Transverse colon (tissue), 4 donors: ENCODE data around the gene KANK4. TPM values are rescaled to one million over a fixed set of nuclear protein-coding genes. Genes with fewer than 3 reads are reported as not detected.

Experiments
- DNase-seq: peaks from one replicate; pipeline ENCODE4 v3.0.0-alpha.2; 2019
- H3K27ac ChIP-seq, 4 donors: fragments of 200-600 bp; sonication (generic); 2 replicates each; pipeline ENCODE4 v1.5.1; 2016 to 2018; ENCODE audit warnings: inconsistent platforms in 4 of 4
- H3K27me3 ChIP-seq: fragments of 200-600 bp; sonication (generic); 2 replicates; pipeline ENCODE4 v1.5.1; 2017; ENCODE audit warnings: inconsistent platforms
- H3K36me3 ChIP-seq, 4 donors: fragments of 200-600 bp; sonication (generic); 2 replicates each; pipeline ENCODE4 v1.5.1; 2017 to 2019; ENCODE audit warnings: inconsistent platforms in 4 of 4
- H3K4me1 ChIP-seq, 4 donors: fragments of 200-600 bp; sonication (generic); 2 replicates each; pipeline ENCODE4 v1.5.1; 2017 to 2020; ENCODE audit warnings: inconsistent platforms in 4 of 4
- H3K4me3 ChIP-seq, 4 donors: fragments of 200-600 bp; sonication (generic); 1 replicate in 1 of 4; 2 replicates in 3 of 4; pipeline versions ENCODE4 v1.5.1 to v1.6.1; 2017 to 2019; ENCODE audit warnings: inconsistent platforms in 4 of 4
- H3K9me3 ChIP-seq, 2 donors: fragments of 200-600 bp; sonication (generic); 2 replicates each; pipeline ENCODE4 v1.5.1; 2017 to 2019; ENCODE audit warnings: inconsistent platforms in 2 of 2
- CTCF ChIP-seq, 5 experiments: fragments of 200-600 bp in 3 of 5; fragments of 450-650 bp in 2 of 5; sonication (generic) in 3 of 5; IDR thresholded peaks; 1 replicate in 2 of 5; 2 replicates in 3 of 5; pipeline ENCODE4 v1.5.1; 2016 to 2017; ENCODE audit warnings: antibody characterized with exemption in 5 of 5, inconsistent platforms in 3 of 5, mild to moderate bottlenecking in 2 of 5, moderate library complexity in 1 of 5
- EP300 ChIP-seq: sonication (generic); formaldehyde crosslinking; IDR thresholded peaks from one replicate; pipeline ENCODE4 v1.6.1; 2017; ENCODE audit warnings: antibody characterized with exemption, low read depth
- POLR2A ChIP-seq: fragments of 450-650 bp; IDR thresholded peaks from one replicate; pipeline ENCODE4 v1.6.1; 2016; ENCODE audit warnings: antibody characterized with exemption, mild to moderate bottlenecking, moderate library complexity
- POLR2AphosphoS5 ChIP-seq, 3 donors: sonication (generic); formaldehyde crosslinking; IDR thresholded peaks; one replicate each; pipeline ENCODE4 v1.6.1; 2016; ENCODE audit warnings: antibody characterized with exemption in 3 of 3
- WGBS, 2 donors: methylation state at CpG; one replicate each; pipeline ENCODE4 v1.1.5; 2018; ENCODE audit warnings: low coverage in 1 of 2; 5-methylcytosine and 5-hydroxymethylcytosine counted together
- in situ Hi-C, 4 donors: fragments of 200-750 bp; cut with MboI; loops; one replicate each; pipeline versions ENCODE4 v1.15.0 to v1.15.1; 2017; ENCODE audit warnings: low sequenced_read_pairs in 3 of 4, low pct_ligation_motif_present in 1 of 4, low pct_unique_long_range_greater_than_20kb in 1 of 4
- intact Hi-C: fragments of 100-400 bp; cut with DNase I; formaldehyde crosslinking; loops from one replicate; pipeline ENCODE4 v1.15.1; 2023; ENCODE audit warnings: low total_unique reads
- total RNA-seq, 4 donors: library from RNA; depleted of rRNA; stranded (reverse); fragments of >200 nt; gene quantifications; one replicate each; pipeline ENCODE4 v1.1.0, GENCODE V29; 2016

The KANK4 gene
- total RNA-seq, 4 donors from 2014 or later = 1.2 to 1.3 TPM; not detected in 2

DNA sequence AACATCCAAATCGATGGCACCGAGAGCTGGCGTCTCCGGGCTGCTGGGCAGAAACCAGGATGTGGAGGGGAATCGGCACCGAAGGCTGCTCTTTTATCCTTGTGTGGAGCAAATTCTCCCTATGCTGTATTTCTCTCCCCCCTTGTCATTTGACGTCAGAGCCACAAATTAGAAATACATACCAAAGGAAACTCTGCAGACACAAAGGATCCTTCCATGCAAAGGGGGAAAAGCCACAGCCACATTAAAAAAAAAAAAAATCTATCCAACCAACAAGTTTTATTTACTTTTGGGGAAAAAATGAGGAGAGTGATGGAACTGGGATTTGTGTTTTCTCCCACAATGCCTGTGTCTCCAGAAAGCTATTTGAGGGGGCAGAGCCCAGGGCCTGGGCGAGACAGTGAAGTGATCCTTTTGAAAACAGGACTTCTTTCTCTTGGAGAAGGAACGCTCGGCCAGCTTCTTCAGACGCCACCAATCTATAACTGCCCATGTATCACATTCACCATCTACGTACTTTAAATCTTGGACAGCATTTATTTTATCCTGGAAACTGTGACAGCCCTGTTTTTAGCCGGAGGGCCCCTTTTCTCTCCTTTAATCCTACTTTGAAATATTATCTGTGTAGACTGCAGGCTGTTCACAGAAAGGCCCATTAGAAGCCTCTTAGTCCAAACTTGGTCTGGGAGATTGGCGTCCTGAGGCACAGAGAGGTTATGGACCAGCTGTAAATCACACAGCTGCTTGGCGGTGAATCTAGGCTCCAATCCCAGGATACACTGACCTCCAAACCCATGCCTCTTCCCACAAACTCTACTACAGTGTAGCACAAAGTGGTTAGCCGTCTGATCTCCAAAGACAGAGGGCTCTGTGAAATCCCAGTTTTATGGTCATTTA is 4.5 kb downstream of the KANK4 start:
- intact Hi-C loops = no loop called here
- DNase-seq = no peak
- in situ Hi-C loops = no loop called here

DNA sequence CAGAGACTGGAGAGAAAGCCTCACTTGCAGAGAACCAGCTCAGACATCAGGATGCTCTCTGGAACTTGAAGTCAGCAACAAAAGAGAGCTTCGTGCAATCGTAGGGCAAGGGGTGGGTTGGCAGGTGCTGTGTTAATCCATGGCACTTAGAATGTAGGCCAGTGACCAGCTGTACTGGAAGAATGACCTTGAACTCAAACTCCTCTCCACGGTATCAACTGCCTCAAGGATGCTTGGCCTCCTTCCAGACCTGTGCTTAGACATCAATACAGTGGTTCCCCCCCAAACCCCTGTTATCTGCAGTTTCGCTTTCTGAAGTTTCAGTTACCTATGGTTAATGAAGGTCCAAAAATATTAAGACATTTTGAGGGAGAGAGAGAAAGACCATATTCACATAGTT is 6.5 kb downstream of the KANK4 start:
- Histone ChIP-seq H3K4me1 (no peaks in the 10 kb centered on the region), H3K4me3 (no peak overlapping the region), H3K27me3 (peaks cover under 1% of the 10 kb centered on the region), H3K9me3 (no peaks in the 10 kb centered on the region), H3K36me3 (no peaks in the 10 kb centered on the region), H3K27ac (no peak overlapping the region)
- in situ Hi-C loops = no loop called here
- no peak for DNase-seq
- intact Hi-C loops = no loop called here
- WGBS, 2 donors = 52 to 60% methylated on average over 1 to 4 of the region's 4 CpGs
- no peak for TF ChIP-seq CTCF (IDR thresholded peaks at IDR 0.05)
- TF ChIP-seq POLR2A = no peak
- no peak for TF ChIP-seq EP300
- no peak for TF ChIP-seq POLR2AphosphoS5 (IDR thresholded peaks at IDR 0.05)

More for the DNA sequence above, 4.5 kb downstream of the KANK4 start:
- TF ChIP-seq CTCF (IDR thresholded peaks at IDR 0.05) (no peak), POLR2A (no peak), EP300 (no peak), POLR2AphosphoS5 (IDR thresholded peaks at IDR 0.05) (no peak)
- 73 to 82% methylated on average over 7 to 16 of the region's 16 CpGs for WGBS, 2 donors
- H3K27me3 ChIP-seq = peaks cover 20% of the 10 kb centered on the region
- no peaks in the 10 kb centered on the region for H3K36me3 ChIP-seq
- H3K27ac ChIP-seq = no peak overlapping the region
- H3K9me3 ChIP-seq = no peaks in the 10 kb centered on the region
- H3K4me3 ChIP-seq = no peak overlapping the region
- peaks cover 0 to 8% (median 3%) of the 10 kb centered on the region in 4 donors for H3K4me1 ChIP-seq

DNA sequence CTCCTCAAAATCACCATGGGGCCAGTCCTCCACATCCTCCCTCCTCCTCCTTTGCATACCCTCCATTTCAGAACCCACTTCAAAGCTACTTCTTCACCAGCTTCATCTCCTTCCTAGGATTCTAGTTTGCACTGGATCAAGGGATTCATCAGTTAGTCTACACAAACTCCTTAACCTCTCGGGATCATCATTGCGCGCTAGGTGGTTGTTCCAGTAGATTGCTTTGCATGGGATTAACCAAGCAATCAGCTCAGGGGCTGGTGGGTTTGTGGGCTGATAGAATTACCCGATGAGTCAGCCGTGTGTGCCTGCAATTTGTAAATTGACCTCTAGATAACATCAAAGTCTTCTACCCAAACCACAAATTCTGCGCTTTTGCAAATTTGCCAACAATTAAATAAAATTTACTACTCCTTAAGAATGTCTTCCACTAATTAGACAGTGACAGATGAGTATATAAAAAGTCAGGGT is 7.7 kb downstream of the KANK4 start:
- 65 to 75% methylated on average over 5 to 6 of the region's 6 CpGs for WGBS, 2 donors
- Histone ChIP-seq H3K27ac (no peak overlapping the region), H3K4me3 (no peak overlapping the region), H3K4me1 (no peaks in the 10 kb centered on the region), H3K36me3 (no peaks in the 10 kb centered on the region), H3K9me3 (no peaks in the 10 kb centered on the region), H3K27me3 (no peaks in the 10 kb centered on the region)
- in situ Hi-C loops = no loop called here
- intact Hi-C loops = no loop called here
- no peak for DNase-seq
- TF ChIP-seq CTCF (IDR thresholded peaks at IDR 0.05) = no peak
- TF ChIP-seq POLR2AphosphoS5 (IDR thresholded peaks at IDR 0.05) = no peak
- no peak for TF ChIP-seq EP300
- TF ChIP-seq POLR2A = no peak

- Histone ChIP-seq H3K27me3 (no peaks in the 10 kb centered on the region), H3K4me1 (no peaks in the 10 kb centered on the region), H3K27ac (no peak overlapping the region), H3K9me3 (no peaks in the 10 kb centered on the region), H3K4me3 (no peak overlapping the region), H3K36me3 (no peaks in the 10 kb centered on the region)
- intact Hi-C loops = no loop called here
- in situ Hi-C loops = no loop called here
- WGBS, 2 donors = 85% methylated on average over 7 of the region's 7 CpGs; no CpG with 5 or more reads in 1 of the 2 donors
- no peak for TF ChIP-seq EP300
- TF ChIP-seq POLR2AphosphoS5 (IDR thresholded peaks at IDR 0.05) = no peak
- TF ChIP-seq POLR2A = no peak
- no peak for TF ChIP-seq CTCF (IDR thresholded peaks at IDR 0.05)
- no peak for DNase-seq
Measured at GRCh38 chr1:62309906-62310305, 9.3 kb downstream of the KANK4 start.
